B cell (primary cell): ENCODE results near the gene LONP1. TPM values are rescaled to one million over a fixed set of nuclear protein-coding genes. Genes with fewer than 3 reads are reported as not detected.

Experiments used
- ATAC-seq: fragments of 200-7000 bp; cut with Tn5 transposase; one replicate; pipeline ENCODE4 v1.10.0; 2021; ENCODE audit warnings: low read depth, mild to moderate bottlenecking, moderate number of reproducible peaks, moderate library complexity
- CTCF ChIA-PET: fragments of 350-600 bp; sonication (Branson Sonifier 250); formaldehyde crosslinking; loops from one replicate; lab custom pipeline; 2021; ENCODE audit warnings: antibody characterized with exemption, inconsistent platforms; lab: Charles Lee
- POLR2A ChIA-PET: fragments of 350-600 bp; sonication (Branson Sonifier 250); formaldehyde crosslinking; loops from one replicate; lab custom pipeline; 2021; ENCODE audit warnings: antibody characterized with exemption; lab: Charles Lee
- DNase-seq: peaks from one replicate; pipeline ENCODE4 v3.0.0; 2013
- H2AFZ ChIP-seq: 2 replicates; pipeline ENCODE4 v1.6.1; 2012; ENCODE audit warnings: mild to moderate bottlenecking, low read depth, low read length; ENCODE audit not compliant: insufficient read depth, poor library complexity, severe bottlenecking
- H3K27ac ChIP-seq, 2 donors: 1 replicate in 1 of 2; 2 replicates in 1 of 2; pipeline ENCODE4 v1.5.1; 2012 to 2013; ENCODE audit warnings: low read length in 2 of 2, mild to moderate bottlenecking in 2 of 2, moderate library complexity in 1 of 2
- H3K27me3 ChIP-seq, 4 experiments: fragments of 200-600 bp in 1 of 4; sonication (generic) in 1 of 4; replicated peaks in 1 of 4; 1 replicate in 2 of 4; 2 replicates in 2 of 4; pipeline versions ENCODE4 v1.6.1 to v1.7.0; 2013 to 2016; ENCODE audit warnings: low read length in 3 of 4, mild to moderate bottlenecking in 2 of 4, mixed read lengths in 1 of 4, moderate library complexity in 1 of 4; ENCODE audit not compliant: insufficient read depth in 4 of 4, control insufficient read depth in 3 of 4; ENCODE audit errors: control extremely low read depth in 1 of 4
- H3K36me3 ChIP-seq, 2 experiments: replicated peaks in 1 of 2; 1 replicate in 1 of 2; 2 replicates in 1 of 2; pipeline versions ENCODE4 v1.6.1 to v1.7.1; 2013; ENCODE audit warnings: low read length in 1 of 2; ENCODE audit not compliant: insufficient read depth in 2 of 2, control insufficient read depth in 1 of 2; ENCODE audit errors: control extremely low read depth in 1 of 2, extremely low read depth in 1 of 2
- H3K4me1 ChIP-seq, 2 donors: fragments of 200-600 bp in 1 of 2; sonication (generic) in 1 of 2; 1 replicate in 1 of 2; 2 replicates in 1 of 2; pipeline versions ENCODE4 v1.5.1 to v1.6.1; 2013 to 2017; ENCODE audit warnings: low read length in 2 of 2; ENCODE audit not compliant: control insufficient read depth in 2 of 2, insufficient read depth in 2 of 2
- H3K4me2 ChIP-seq: replicated peaks from 2 replicates; pipeline ENCODE3; 2012; ENCODE audit warnings: mild to moderate bottlenecking, low read depth, low read length; ENCODE audit not compliant: poor library complexity, severe bottlenecking
- H3K4me3 ChIP-seq, 5 experiments: fragments of 200-600 bp in 1 of 5; sonication (generic) in 1 of 5; 1 replicate in 3 of 5; 2 replicates in 2 of 5; pipeline versions ENCODE4 v1.5.1 to v1.7.0; 2011 to 2016; ENCODE audit warnings: low read length in 4 of 5, mild to moderate bottlenecking in 4 of 5, low read depth in 2 of 5, control low read depth in 1 of 5, moderate library complexity in 1 of 5; ENCODE audit not compliant: insufficient read depth in 1 of 5; ENCODE audit errors: control extremely low read depth in 1 of 5, extremely low read depth in 1 of 5
- H3K79me2 ChIP-seq: fragments of 200-600 bp; sonication (generic); one replicate; pipeline ENCODE4 v1.6.0; 2016; ENCODE audit warnings: low read length; ENCODE audit not compliant: control insufficient read depth, insufficient read depth
- H3K9ac ChIP-seq: fragments of 200-600 bp; sonication (generic); 2 replicates; pipeline ENCODE4 v1.6.1; 2017; ENCODE audit warnings: mild to moderate bottlenecking, low read length, moderate library complexity
- H3K9me3 ChIP-seq, 3 donors: one replicate each; pipeline versions ENCODE4 v1.6.1 to v1.7.1; 2013; ENCODE audit warnings: low read length in 2 of 3; ENCODE audit not compliant: control insufficient read depth in 2 of 3, insufficient read depth in 1 of 3; ENCODE audit errors: control extremely low read depth in 1 of 3
- H4K20me1 ChIP-seq: 2 replicates; pipeline ENCODE4 v1.6.0; 2012; ENCODE audit warnings: mild to moderate bottlenecking, low read length; ENCODE audit not compliant: insufficient read depth, control insufficient read depth, poor library complexity, severe bottlenecking
- H3K27ac Mint-ChIP-seq: one replicate; pipeline ENCODE4 v1.8.0; 2021; ENCODE audit warnings: mixed read lengths
- H3K27me3 Mint-ChIP-seq: one replicate; pipeline ENCODE4 v1.8.0; 2021; ENCODE audit warnings: mixed read lengths
- H3K4me1 Mint-ChIP-seq: one replicate; pipeline ENCODE4 v1.8.0; 2021; ENCODE audit warnings: mixed read lengths
- H3K4me3 Mint-ChIP-seq: one replicate; pipeline ENCODE4 v1.8.0; 2021; ENCODE audit warnings: mixed read lengths
- H3K9me3 Mint-ChIP-seq: one replicate; pipeline ENCODE4 v1.8.0; 2022; ENCODE audit warnings: mixed read lengths; ENCODE audit not compliant: insufficient read depth
- CTCF ChIP-seq: fragments of 200-600 bp; IDR thresholded peaks from one replicate; pipeline ENCODE4 v1.8.0; 2022; ENCODE audit warnings: antibody characterized with exemption, mild to moderate bottlenecking
- EZH2 ChIP-seq: IDR thresholded peaks from 2 replicates; pipeline ENCODE4 v1.6.1; 2012; ENCODE audit warnings: borderline replicate concordance, low read depth, mild to moderate bottlenecking, moderate library complexity, low read length; ENCODE audit not compliant: insufficient read depth, poor library complexity, severe bottlenecking
- WGBS: methylation state at CpG from one replicate; pipeline ENCODE4 v1.1.5; 2013; ENCODE audit warnings: missing lambda C conversion rate; ENCODE audit not compliant: insufficient coverage; 5-methylcytosine and 5-hydroxymethylcytosine counted together
- intact Hi-C: fragments of 100-400 bp; cut with micrococcal nuclease; formaldehyde crosslinking; loops from one replicate; pipeline ENCODE4 v1.10.0; 2022
- polyA plus RNA-seq: library from polyadenylated mRNA; depleted of rRNA; stranded (reverse); fragments of >200 nt; gene quantifications from 2 replicates; pipeline ENCODE4 v1.2.3, GENCODE V29; 2012
- total RNA-seq, 2 donors: library from RNA; stranded (reverse); fragments of 120-200 nt in 1 of 2; gene quantifications; 1 replicate in 1 of 2; 2 replicates in 1 of 2; pipeline versions ENCODE4 v1.2.3 to v1.2.4, GENCODE V29; 2013 to 2022

Gene LONP1
- total and polyA plus RNA-seq, 2 donors (not counting 1 experiment from before 2014, with no cell fraction given) = 60.1 to 67.2 TPM

DNA sequence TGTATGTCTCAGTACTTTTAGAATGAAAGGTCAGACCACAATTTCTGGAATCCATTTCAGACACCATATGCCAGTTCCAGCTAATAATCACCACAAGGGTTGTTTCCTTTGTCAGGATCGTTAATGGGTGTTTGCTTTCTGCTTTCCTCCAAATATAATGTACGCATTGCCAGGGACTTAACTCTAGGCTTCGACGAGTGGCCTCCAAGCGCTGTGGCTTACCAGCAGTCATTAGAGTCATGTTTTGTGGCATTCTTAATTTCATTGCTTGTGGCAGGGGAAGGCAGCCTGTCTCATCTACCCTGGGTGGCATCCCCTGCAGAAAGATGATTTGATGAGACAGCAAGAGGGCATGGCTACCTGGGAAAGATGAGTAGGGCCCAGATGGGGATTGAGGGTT, 74.5 kb downstream of the LONP1 start:
- DNase-seq (no peak), ATAC-seq (no peak)
- H3K27ac Mint-ChIP-seq = no peak overlapping the region
- peaks cover 9% of the 10 kb centered on the region for H3K4me1 Mint-ChIP-seq
- Histone ChIP-seq H3K4me1 (no peaks in the 10 kb centered on the region), H3K27ac (no peak overlapping the region), H3K79me2 (peaks cover 83% of the 10 kb centered on the region), H3K4me2 (no peak overlapping the region), H3K36me3 (peaks cover 2 to 81% of the 10 kb centered on the region in 2 experiments), H2AFZ (no peak overlapping the region), H4K20me1 (peaks cover 85% of the 10 kb centered on the region), H3K9me3 (no peaks in the 10 kb centered on the region), H3K27me3 (no peaks in the 10 kb centered on the region), H3K9ac (no peak overlapping the region), H3K4me3 (no peak overlapping the region)
- ChIA-PET CTCF (no interaction called here), POLR2A (no interaction called here)
- 97% methylated on average over 5 of the region's 5 CpGs for whole genome bisulfite sequencing
- intact Hi-C loops = no loop called here
- TF ChIP-seq EZH2 (no peak), CTCF (no peak)
- H3K4me3 Mint-ChIP-seq = no peak overlapping the region
- H3K27me3 Mint-ChIP-seq = no peaks in the 10 kb centered on the region
- no peaks in the 10 kb centered on the region for H3K9me3 Mint-ChIP-seq

DNA sequence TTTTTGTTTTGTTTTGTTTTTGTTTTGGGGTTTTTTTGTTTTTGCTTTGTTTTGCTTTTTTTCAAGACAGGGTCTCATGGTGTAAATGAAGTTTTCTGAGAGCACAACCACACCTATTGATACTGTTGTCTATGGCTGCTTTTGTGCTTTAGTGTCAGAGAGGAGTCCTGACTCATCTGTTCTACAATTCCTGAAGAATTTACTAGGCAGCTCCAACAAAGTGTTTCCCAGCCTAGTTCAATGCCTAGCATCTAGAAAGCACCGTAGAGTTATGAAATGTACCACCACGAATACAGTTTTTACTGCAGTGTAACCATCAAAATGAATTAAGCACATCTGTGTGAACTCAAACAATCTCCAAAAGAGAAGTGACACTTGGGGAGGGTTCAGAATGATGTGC, 75.9 kb downstream of the LONP1 start:
- H3K4me2 ChIP-seq = no peak overlapping the region
- no peak overlapping the region for H3K27ac ChIP-seq
- no peaks in the 10 kb centered on the region for H3K4me1 ChIP-seq
- ChIA-PET POLR2A (no interaction called here), CTCF (no interaction called here)
- H3K9ac ChIP-seq = no peak overlapping the region
- no peak for DNase-seq
- H3K27ac Mint-ChIP-seq = no peak overlapping the region
- no peak overlapping the region for H2AFZ ChIP-seq
- H3K4me3 ChIP-seq = no peak overlapping the region
- peaks cover 0 to 71% of the 10 kb centered on the region in 2 experiments for H3K36me3 ChIP-seq
- no peaks in the 10 kb centered on the region for H3K27me3 ChIP-seq
- H3K27me3 Mint-ChIP-seq = no peaks in the 10 kb centered on the region
- intact Hi-C loops = no loop called here
- peaks cover 91% of the 10 kb centered on the region for H4K20me1 ChIP-seq
- no peak for ATAC-seq
- H3K4me1 Mint-ChIP-seq = peaks cover 11% of the 10 kb centered on the region
- H3K9me3 ChIP-seq = no peaks in the 10 kb centered on the region
- no peak overlapping the region for H3K4me3 Mint-ChIP-seq
- TF ChIP-seq EZH2 (no peak), CTCF (no peak)
- H3K79me2 ChIP-seq = peaks cover 89% of the 10 kb centered on the region
- no CpG with 5 or more reads among the region's 2 CpGs for WGBS
- no peaks in the 10 kb centered on the region for H3K9me3 Mint-ChIP-seq
